NCI-H1092 (cell line): ENCODE measurements around the gene DTNBP1.

ENCODE experiments used
- DNase-seq: peaks from one replicate; lab custom pipeline; 2025; lab: John Stamatoyannopoulos, UW

DTNBP1 gene, protein sequence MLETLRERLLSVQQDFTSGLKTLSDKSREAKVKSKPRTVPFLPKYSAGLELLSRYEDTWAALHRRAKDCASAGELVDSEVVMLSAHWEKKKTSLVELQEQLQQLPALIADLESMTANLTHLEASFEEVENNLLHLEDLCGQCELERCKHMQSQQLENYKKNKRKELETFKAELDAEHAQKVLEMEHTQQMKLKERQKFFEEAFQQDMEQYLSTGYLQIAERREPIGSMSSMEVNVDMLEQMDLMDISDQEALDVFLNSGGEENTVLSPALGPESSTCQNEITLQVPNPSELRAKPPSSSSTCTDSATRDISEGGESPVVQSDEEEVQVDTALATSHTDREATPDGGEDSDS

DNA sequence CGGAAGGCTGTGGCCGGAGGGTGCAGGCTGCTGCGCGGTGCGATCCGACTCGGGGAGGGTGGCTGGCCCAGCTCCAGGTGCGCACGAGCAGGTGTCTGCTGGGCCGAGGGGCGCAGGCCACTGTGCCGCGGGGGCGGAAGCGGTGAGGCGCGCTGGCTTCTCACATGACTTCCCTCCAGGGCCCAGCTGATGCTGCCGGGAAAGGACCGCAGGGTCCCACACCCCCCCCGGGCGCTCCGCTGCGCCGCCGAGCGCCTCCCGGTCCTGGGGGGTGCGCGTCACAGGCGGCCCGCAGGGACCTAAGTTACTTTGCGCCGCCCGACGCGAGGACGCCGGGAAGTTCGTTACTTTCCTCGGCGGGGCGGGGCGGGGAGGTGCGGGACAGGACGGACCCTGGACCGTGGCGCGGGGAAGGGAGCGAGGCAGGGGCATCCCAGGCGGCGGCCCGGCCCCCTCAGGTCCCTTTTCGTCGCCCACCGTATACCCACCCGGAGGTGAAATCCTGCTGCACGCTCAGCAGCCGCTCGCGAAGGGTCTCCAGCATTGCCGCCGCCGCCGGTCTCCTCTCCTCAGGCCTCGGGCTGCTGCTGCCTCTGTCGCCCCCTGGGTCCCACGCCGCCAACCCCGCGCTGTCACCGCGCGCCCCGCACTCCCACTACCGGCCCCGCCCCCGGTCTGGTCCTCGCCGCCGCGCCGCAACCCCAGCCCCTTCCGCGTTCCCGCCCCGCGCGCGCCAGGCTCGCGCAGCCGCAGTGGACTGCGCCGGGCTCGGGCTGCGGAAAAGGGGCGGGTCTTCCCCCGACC, at the start of gene DTNBP1:
TSS of gene DTNBP1 (minus strand) at position 703 of the 804 bp plus-strand sequence. CDS start at position 544, 159 bp downstream.
- peak; percentile 30 for DNase-seq

DNA sequence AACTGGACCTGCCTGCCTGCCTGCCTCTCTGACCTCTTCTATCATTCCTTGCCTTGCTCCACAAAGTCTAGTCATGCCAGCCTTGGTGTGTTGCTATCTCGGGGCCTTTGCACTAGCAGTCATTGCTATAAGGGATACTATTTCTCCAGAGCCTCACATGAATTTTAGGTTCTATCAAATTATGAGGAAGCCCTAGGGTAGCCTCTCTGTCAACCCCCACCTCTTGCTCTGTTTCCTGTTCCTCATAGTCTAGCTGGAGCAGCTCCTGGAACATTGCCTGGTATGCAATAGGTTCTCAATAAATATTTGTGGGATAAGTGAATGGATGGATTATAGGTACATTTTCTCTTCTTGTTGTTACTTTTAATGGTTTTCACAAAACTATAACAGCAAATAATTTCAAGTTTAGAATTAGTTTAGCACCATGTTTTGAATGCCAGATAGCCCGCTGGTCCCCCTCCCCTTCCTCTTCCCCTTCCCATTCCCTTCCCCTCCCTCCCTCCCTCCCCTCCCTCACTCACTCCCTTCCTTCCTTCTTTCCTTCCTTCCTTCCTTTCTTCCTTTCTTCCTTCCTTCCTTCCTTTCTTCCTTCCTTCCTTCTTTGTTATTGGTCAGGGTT, 46.9 kb upstream of the DTNBP1 start:
- DNase-seq: no peak

DNA sequence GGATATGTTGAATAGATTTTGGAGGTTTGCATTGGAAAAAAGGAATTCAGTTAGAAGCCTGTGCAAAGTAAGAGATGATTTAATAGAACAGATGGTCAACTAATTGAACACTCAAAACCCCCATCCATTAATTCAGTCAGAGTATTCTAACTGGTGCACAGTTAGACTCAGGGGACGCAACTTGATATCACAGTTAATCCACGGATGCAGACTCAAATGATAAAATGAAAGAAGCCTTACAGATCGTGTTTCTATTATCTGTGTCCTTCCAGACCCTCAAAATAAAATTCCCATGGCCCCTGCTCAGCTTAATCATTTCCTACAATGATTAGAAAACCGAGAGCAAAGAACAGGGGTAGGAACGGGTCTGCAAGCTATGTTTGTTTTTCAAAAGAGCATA, 45.4 kb upstream of the DTNBP1 start:
- no peak for DNase-seq

DNA sequence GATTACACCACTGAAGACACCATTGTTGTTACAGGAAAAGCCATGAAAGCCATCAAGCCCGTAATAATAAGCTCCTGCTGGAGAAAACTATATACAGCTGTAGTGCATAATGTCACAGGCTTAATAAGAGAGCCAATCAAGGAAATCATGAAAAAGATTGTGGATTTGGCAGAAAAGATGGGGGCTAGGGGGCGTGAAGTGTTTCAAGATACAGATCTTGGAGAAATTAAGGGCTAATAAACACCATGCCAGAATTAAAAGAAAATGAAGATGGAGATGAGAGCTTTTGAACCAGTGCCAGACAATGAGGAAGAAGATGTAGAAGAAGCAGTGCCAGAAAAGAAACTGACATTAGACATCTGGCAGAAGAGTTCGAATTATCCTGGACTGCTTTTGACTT, 43.2 kb upstream of the DTNBP1 start:
- DNase-seq: no peak

DNA sequence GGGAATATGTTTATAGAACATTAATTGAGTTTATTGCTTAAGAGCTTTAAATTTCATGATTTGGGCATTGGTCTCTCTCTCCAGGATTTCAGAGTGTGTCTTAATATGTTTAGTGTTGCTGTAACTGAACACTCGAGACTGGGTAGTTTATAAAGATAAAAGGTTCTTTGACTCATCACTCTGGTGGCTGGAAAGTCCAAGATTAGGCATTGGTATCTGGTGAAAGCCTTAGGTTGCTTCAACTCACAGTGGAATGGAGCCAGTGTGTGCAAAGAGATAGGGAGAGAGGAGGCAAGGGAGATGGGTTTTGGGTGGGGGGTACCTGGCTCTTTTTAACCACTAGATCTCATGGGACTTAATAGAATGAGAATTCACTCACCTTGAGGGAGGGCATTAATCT, 35.6 kb upstream of the DTNBP1 start:
- no peak for DNase-seq

DNA sequence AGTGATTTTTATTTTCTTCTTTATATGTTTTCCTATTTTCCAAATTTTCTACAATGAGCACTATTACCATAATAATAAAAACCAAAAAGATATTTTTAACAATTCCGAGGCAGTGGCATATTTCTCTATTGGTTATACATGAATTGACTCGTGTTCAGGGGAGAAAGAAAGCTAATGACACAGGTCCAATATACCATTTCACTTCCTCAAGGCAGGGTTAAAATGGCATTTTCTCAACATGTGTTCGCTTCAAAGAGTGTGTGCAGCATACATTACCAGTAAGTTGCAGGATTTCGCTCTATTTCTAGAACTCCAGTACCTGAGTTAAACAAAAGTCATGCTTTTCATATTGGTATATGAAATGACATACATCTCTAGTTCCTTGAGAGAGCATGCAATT, 35.1 kb upstream of the DTNBP1 start:
- no peak for DNase-seq

DNA sequence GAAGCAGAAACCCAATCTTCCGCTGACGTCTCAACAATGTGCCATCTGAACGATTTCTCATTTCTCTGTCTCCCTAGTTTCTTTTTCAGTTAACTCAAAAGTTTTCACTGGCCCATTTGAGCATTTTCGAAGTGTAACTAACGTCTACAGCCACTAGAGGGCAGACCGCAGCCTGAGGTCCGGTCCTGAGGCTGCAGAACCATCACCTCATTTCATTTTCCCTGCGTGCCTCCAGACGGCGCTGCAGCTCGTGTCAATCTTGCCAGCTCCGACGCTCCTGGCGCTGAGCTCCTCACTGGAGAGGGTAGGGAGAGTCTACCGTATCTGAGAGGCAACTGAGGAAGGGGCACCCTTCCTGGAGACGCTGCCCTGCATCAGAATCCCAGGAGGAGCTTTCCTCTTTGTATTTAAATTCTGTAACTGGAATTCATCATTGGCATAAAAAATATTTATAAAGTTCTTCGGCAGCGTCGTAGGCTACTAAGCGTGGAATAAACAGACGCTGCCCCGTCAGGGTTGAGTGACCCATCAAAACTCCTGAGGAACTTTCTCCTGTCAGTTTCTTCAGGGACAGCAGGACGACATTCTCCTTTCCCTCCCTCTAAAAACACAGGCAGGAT, 28.5 kb upstream of the DTNBP1 start:
- peak; percentile 53 for DNase-seq

DNA sequence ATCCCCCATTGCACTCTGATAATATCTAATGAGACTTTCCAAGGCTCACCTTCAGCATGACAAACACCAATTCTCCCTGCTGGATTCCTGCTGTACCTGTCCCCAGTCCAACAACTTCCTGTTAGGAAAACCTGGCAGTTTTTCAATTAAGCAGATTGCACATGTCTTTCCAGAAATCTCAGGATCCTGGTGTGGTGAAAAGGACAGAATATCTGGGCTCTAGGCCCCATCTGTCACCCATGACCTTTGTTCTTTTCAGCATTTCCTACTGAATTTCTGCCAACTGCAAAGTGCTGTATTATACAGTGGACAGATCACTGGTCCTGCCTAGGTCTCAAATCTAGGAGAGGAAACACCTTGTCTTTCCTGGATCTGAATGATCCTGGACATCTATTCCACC, 27.7 kb upstream of the DTNBP1 start:
- DNase-seq: no peak

DNA sequence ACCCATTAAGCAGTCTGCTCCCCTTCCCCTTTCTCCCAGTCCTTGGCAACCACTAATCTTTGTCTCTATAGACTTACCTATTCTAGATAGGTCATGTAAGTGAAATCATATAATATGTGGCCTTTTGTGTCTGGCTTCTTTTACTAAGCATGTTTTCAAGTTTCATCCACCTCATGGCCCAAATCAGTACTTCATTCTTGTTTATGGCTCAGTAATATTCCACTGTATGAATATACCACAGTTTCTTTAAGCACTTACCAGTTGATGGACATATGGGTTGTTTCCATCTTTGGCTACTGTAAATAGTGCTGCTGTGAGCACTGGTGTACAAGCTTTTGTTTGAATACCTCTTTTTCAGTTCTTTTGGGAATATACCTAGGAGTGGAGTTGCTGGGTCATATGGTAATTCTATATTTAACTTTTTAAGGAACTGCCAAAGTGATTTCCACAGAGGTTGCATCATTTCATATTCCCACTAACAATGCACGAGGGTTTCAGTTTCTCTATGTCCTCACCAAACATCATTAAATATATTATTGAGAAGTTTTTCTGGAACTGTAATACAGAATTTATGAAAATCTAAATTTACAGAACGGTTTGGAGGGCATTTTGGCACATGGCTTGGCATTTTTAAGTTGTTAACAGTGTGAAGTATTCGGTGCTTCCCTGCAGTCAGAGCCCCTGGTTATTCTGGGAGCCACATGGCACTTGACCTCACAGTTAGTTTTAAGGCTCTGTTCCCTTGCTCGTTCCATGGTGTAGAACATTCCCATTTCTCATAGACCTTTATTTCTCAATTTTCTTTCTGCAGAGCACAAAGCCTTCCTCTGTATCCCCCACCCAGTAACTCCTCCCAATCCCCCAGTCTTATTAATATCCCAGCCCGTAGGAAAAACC, 27.0 kb upstream of the DTNBP1 start:
- no peak for DNase-seq

DNA sequence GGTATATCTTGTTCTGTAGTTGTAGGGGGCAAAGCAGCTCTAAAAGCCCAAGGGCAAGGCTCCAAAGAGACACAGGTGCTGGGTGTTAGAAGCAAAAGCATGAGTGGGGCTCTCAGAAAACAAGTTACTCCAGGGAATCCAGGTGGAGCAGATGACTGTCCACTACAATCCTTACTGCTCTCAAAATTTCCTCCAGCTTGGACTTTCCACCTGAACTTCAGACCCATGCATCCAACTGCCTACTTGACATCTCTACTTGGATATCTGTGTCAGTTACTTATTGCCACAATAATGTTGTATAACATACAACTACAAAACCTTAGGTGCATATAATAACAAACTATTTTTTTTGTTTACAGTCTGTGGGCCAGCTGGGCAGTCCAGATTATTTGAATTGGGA, 22.8 kb upstream of the DTNBP1 start:
- no peak for DNase-seq

DNA sequence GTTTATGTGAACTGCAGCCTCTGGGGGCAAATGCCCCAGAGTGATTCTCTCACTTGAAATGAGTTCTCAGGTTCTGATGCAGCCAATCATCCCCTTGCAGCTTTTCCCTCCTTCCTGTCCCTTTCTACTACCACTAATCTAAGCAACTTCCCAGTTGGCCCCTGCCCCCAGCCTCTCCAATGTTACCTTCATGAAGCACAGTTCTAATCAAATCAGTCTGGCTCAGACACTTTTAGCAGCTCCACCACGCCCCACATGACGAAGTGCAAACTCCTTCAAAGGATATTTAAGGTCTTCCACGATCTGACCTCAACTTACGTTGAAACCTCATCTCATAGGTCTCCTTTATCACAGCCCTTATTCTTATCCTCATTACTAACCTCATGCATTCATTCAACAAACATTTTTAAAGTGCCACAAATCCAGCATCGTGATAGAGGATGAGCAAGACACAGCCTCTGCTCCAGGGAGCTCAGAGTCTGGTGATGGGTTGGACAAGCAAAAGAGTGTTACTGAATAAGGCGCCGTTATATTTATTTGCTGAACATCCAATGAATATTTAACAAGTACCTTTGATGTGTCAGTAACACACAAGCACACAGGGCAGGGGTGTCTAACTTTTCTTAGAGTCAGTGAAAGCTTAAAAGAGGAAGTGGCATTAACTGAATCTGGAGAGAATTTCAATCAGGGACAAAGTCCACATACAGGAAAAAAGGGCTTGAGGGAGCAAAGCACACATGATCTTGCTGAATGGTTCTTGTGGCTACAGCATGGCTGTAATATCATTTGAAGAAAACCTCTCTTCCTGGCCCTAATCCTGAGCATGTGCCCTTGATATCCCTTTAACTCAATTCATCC, 20.4 kb upstream of the DTNBP1 start:
- no peak for DNase-seq

DNA sequence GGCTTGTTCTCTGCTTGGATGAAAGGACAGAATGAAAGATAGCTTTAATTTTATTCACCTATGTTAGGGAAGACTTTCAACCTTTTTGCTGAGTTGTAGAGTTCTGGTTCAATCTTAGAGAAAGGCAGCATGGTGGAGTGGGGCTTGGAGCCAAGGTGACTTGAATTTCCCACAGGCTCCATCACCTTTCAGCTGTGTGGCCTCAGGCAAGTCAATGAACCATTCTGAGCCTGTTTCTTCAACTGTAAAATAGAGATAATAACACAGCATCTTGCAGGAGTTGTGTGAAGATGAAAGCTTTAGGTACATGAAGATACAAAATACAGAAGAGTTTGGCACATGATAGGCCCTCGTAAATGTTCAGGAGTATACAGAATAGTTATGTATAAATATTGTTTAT, 19.1 kb upstream of the DTNBP1 start:
- no peak for DNase-seq

DNA sequence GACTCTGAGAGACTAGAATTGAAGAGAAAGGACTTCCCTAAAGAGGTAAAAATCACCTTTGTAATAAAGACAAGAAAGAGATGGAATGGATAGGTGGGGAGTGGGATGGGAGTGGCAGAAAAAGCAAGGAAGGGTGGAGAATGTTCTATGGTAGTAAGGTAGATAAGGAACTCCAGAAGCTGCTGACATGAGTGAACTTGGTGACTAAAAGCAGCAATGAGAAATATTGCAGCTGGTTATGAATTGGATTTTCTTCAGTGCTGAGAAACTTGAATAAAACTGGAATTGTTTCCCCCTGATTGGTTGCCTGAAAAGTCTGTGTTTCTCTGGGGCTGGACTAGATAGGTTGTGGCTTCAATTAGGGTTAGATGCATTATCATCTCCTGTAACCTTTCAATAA, 15.7 kb upstream of the DTNBP1 start:
- no peak for DNase-seq

DNA sequence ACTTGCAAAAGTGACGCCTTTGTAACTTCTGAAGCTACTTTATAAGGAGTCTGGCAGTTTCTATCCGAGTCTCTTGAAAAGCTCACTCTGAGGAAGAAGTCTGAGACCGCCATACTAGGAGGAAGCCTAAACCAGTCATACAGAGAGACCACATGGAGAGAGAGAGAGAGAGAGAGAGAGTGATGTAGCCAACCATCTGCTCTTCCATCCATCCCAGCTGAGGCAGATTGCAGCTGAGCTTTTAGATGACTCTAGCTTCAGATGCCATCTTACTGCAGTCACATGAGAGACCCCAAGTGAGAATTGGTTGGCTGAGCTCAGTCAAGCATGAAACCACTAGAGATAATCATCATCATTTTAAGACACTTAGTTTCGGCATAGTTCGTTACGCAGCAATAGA, 15.0 kb upstream of the DTNBP1 start:
- DNase-seq: no peak

DNA sequence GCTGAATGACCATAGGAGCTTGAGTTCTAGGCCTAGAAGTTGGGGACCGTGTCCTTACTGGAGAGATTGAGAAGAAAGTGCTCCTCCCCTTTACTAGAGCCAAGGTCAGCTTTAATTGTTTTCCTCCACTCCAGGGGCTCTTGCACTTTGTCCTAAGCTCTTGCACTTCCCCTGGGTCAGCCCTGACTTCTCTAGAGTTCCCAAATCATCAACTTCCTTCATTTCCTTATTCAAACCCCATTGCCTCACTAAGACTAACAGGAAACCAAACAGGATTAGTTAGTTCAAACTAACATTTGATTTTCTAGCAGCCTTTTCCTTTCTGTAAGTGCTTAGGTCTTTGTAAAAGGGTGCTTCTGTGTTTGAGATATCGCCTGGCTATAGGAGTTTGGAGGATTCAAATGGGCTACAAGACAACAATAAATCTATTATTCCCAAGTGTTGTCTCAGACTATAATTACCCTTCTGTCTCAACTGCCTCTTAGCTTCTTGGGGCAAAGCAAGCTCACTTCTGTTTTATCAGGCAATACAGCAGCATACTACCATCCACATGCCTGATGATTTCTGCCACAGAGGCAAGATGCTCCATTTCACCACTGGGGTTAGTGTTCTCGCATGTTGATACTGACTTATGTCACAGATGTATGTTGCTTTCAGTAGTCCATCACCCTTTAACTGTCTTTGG, 12.8 kb upstream of the DTNBP1 start:
- DNase-seq: no peak

DNA sequence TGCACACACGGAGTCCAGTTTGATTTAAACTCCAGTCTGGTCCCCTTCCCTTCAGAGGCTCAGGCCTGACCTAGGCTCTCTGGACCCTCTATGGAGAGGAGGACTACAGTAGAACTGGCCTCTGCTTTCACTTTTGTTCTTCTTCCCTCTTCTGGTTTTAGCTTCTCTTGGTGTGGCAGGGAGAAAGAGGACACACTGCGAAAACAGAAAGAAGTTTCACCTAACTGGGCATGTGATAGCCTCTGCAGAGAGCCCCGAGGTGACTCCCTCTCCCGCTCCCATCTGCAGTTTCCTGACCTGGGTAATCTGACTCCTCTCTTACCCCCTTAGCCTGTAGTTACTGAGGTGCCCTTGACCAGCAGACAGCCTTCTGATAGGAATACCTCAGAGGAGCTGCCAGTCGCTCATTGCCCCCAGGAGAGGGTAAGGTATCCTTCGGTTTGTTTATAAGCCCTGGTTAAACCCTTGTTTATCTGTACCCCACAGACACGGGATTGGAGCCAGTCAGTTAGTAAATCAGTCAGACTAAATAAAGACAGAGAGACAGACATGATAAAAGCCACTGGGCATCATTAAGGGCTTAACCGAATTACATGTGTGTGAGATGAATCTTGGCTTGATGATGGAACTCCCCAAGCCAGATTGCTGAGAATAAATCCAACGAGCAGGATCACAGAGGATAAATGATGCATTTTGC, 12.0 kb upstream of the DTNBP1 start:
- DNase-seq: no peak

DNA sequence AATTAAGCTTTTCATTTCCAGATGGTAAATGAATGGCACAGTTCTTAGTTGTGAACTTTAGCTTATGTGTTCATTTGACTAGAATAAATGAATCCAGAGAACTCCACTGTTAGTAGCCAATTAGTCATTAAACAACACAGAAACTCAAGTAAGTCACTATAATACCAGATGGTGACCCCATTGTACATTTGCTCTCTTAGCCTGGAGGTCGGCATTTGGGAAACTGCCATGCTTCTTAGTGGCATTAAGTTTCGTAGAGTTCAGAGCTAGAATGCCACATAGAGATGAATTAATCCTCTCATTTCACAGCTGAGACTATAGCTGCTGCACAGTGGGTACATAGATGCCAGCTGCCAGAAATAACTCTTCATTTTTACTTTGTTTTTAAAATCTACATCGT, 10.8 kb upstream of the DTNBP1 start:
- DNase-seq: no peak

DNA sequence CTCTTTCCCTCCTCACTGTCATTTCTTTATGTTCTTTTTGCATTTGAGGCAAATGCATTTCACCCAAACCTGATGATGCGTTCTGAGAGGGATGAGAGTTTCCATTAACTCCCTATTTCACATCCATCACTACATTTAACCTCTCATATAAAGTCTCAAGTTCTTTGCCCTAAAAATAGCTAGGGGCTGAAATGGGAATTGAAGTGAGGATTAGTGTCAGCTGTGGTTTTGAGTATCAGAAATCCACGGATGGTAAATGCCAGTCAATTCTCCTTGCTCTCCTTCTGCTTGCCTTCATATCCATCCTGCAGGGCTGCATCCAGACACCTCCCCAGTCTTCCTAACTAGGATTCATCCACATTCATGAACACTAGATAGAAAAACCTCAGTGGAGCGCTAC, 10.0 kb upstream of the DTNBP1 start:
- no peak for DNase-seq

DNA sequence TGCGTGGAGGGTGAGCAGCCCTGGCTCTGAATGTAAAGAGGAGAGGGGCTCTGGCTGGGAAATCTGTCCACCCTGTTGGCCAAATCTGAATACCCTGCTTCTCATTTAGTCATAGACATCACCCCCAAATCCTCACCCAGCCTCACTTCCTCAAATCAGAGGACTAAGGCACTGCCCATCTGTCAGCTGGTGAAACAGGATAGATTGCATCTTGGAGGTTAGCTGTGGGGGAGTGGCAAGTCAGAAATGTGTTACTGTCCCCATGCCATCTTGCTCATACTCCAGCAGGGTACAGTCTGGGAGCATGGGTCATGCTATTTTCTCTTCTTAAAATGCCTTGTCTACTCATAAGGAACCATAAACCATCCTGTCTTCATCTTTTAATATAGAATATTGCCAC, 9.5 kb upstream of the DTNBP1 start:
- DNase-seq: no peak
